ENCODE results near the gene SORCS2. TPM values are rescaled to one million over a fixed set of nuclear protein-coding genes. Genes with fewer than 3 reads are reported as not detected.

The SORCS2 gene
- total and polyA plus RNA-seq, 2 of the 13 experiments (the other 11 are each of a cell fraction or from before 2014, with no cell fraction given) = 0.82 to 1.0 TPM

GRCh38 chr4:7676398-7676922 is 484.1 kb downstream of the SORCS2 start:
- Histone ChIP-seq H3K27me3 (ENCODE audit: control insufficient read depth in 1 of 2, insufficient read depth in 2 of 2, low read length in 2 of 2) (no peaks in the 10 kb centered on the region), H4K20me1 (ENCODE audit: insufficient read depth, low read length) (no peaks in the 10 kb centered on the region), H3K79me2 (ENCODE audit: insufficient read depth, low read length) (no peaks in the 10 kb centered on the region), H3K9ac (ENCODE audit: insufficient read depth, low read depth, low read length) (no peak overlapping the region), H3K4me3 (replicated peaks in 1 of 3; ENCODE audit: insufficient read depth in 1 of 3, low read depth in 2 of 3, low read length in 3 of 3) (no peak overlapping the region), H3K4me2 (ENCODE audit: low read depth, low read length) (no peak overlapping the region), H3K36me3 (replicated peaks in 1 of 2; ENCODE audit: control insufficient read depth in 1 of 2, insufficient read depth in 2 of 2, low read length in 2 of 2) (no peaks in the 10 kb centered on the region), H3K27ac (ENCODE audit: extremely low read length, insufficient read depth, low read length) (no peak overlapping the region), H3K9me3 (ENCODE audit: low read length) (no peaks in the 10 kb centered on the region), H3K4me1 (ENCODE audit: insufficient read depth, low read length) (peaks cover 44% of the 10 kb centered on the region), H2AFZ (ENCODE audit: low read length) (no peak overlapping the region)
- CTCF ChIA-PET (ENCODE audit: low intra/inter-chr PET ratio, low total read pairs) = no interaction called here
- BruUV-seq (replicated peaks) = no TSS peak
- 64% methylated on average over 4 of the region's 4 CpGs for WGBS (ENCODE audit: low lambda C conversion rate)
- in situ Hi-C loops (cut with HindIII; ENCODE audit: extremely low pct_ligation_motif_present, low pct_unique_long_range_greater_than_20kb) = no loop called here
- POLR2A ChIA-PET = no interaction called here
- DNase-seq (ENCODE audit: low spot score) = no peak
- intact Hi-C loops (cut with micrococcal nuclease; ENCODE audit: unreplicated experiment) = no loop called here
- FAIRE-seq = no peak
- ATAC-seq = no peak
- TF ChIP-seq ZNF329 (CRISPR knock-in tag; IDR thresholded peaks at IDR 0.05; ENCODE audit: low read depth) = no peak
- no peak for TF ChIP-seq ZC3H13 (CRISPR knock-in tag; IDR thresholded peaks at IDR 0.05)
- TF ChIP-seq NFYB (CRISPR knock-in tag; IDR thresholded peaks at IDR 0.05) = no peak
- no peak for TF ChIP-seq HES4 (CRISPR knock-in tag; IDR thresholded peaks at IDR 0.05; ENCODE audit: borderline replicate concordance)
- no peak for TF ChIP-seq ZNF30 (CRISPR knock-in tag; IDR thresholded peaks at IDR 0.05)
- no peak for TF ChIP-seq SSRP1 (CRISPR knock-in tag; IDR thresholded peaks at IDR 0.05)
- no peak for TF ChIP-seq ZNF709 (CRISPR knock-in tag; IDR thresholded peaks at IDR 0.05)
- no peak for TF ChIP-seq ZNF597 (CRISPR knock-in tag; IDR thresholded peaks at IDR 0.05)
- TF ChIP-seq RBM39 (IDR thresholded peaks at IDR 0.05; ENCODE audit: low read depth, low read length, poor library complexity, severe bottlenecking) = no peak
- no peak for TF ChIP-seq POLR2G (IDR thresholded peaks at IDR 0.05; ENCODE audit: low read depth, low read length)
- no peak for TF ChIP-seq SIX1 (CRISPR knock-in tag; IDR thresholded peaks at IDR 0.05; ENCODE audit: borderline replicate concordance)
- TF ChIP-seq LRRFIP1 (CRISPR knock-in tag; conservative IDR thresholded peaks at IDR 0.05) = no peak
- TF ChIP-seq TFE3 (CRISPR knock-in tag; IDR thresholded peaks at IDR 0.05) = no peak
- no peak for TF ChIP-seq MIER3 (CRISPR knock-in tag; IDR thresholded peaks at IDR 0.05; ENCODE audit: borderline replicate concordance)
- TF ChIP-seq ZNF264 (CRISPR knock-in tag; IDR thresholded peaks at IDR 0.05) = no peak
